Chondrocyte (in vitro differentiated cells): ENCODE measurements around the gene PHTF2. TPM values are rescaled to one million over a fixed set of nuclear protein-coding genes. Genes with fewer than 3 reads are reported as not detected.
"Not testable (repeated sequence)": the region's sequence is repeated elsewhere in the genome, so short reads cannot be mapped to it uniquely, and the experiment has no call there.

ENCODE experiments used
- DNase-seq: peaks from one replicate; pipeline ENCODE4 v3.0.0; 2021; ENCODE audit warnings: mixed read lengths, low spot score
- H3K27ac Mint-ChIP-seq: one replicate; pipeline ENCODE4 v1.8.0; 2021; ENCODE audit warnings: mild to moderate bottlenecking, moderate library complexity, mixed read lengths; ENCODE audit not compliant: unreplicated experiment
- H3K27me3 Mint-ChIP-seq: 2 replicates; pipeline ENCODE4 v1.8.0; 2021; ENCODE audit warnings: low read depth, mixed read lengths
- H3K36me3 Mint-ChIP-seq: 2 replicates; pipeline ENCODE4 v1.8.0; 2021; ENCODE audit warnings: low read depth, mixed read lengths
- H3K4me1 Mint-ChIP-seq: 2 replicates; pipeline ENCODE4 v1.8.0; 2021; ENCODE audit warnings: low read depth, mild to moderate bottlenecking, mixed read lengths
- H3K4me3 Mint-ChIP-seq: one replicate; pipeline ENCODE4 v1.8.0; 2021; ENCODE audit warnings: mild to moderate bottlenecking, moderate library complexity, mixed read lengths; ENCODE audit not compliant: unreplicated experiment
- H3K9me3 Mint-ChIP-seq: 2 replicates; pipeline ENCODE4 v1.8.0; 2021; ENCODE audit warnings: low read depth, mixed read lengths
- total RNA-seq: library from RNA; stranded (reverse); gene quantifications from 3 replicates; pipeline ENCODE4 v1.2.1, GENCODE V29; 2021
- TF ChIP-seq, protein P1 (sequence below): fragments of 200-600 bp; sonication (generic); IDR thresholded peaks from 2 replicates; pipeline ENCODE4 v1.5.0; 2021; ENCODE audit warnings: antibody characterized with exemption, mild to moderate bottlenecking, moderate library complexity

PHTF2 gene
- total RNA-seq, 1 donor from 2014 or later, result 52.6 TPM

DNA sequence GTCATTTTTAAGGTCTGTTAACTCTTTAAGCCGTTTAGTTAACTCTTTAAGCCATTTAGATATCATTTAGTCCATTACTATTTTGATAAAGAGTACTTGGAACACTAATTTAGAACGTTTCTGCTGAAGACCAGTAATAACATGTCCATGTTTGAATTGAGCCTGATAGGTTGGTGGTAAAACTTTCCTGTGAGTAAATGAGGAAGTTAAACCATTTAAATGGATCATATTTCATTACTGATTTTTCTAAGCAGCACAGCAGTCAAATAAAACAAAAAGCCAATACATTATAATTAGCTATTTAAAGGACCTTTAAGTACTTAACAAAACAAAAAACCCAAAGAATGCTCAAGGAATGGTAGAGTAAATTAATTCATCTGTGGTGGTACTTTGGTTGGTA, 29.4 kb downstream of the PHTF2 start:
- no peak for DNase-seq
- Mint-ChIP-seq H3K27me3 (no peaks in the 10 kb centered on the region), H3K4me3 (no peak overlapping the region), H3K4me1 (peaks cover 18% of the 10 kb centered on the region), H3K9me3 (peaks cover 20% of the 10 kb centered on the region), H3K36me3 (peaks cover 4% of the 10 kb centered on the region), H3K27ac (no peak overlapping the region)
- TF ChIP-seq, protein P1, sequence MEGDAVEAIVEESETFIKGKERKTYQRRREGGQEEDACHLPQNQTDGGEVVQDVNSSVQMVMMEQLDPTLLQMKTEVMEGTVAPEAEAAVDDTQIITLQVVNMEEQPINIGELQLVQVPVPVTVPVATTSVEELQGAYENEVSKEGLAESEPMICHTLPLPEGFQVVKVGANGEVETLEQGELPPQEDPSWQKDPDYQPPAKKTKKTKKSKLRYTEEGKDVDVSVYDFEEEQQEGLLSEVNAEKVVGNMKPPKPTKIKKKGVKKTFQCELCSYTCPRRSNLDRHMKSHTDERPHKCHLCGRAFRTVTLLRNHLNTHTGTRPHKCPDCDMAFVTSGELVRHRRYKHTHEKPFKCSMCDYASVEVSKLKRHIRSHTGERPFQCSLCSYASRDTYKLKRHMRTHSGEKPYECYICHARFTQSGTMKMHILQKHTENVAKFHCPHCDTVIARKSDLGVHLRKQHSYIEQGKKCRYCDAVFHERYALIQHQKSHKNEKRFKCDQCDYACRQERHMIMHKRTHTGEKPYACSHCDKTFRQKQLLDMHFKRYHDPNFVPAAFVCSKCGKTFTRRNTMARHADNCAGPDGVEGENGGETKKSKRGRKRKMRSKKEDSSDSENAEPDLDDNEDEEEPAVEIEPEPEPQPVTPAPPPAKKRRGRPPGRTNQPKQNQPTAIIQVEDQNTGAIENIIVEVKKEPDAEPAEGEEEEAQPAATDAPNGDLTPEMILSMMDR, result no peak

GRCh38 chr7:77830649-77831355, 32.2 kb downstream of the PHTF2 start:
- H3K27ac Mint-ChIP-seq, result no peak overlapping the region
- peaks cover 7% of the 10 kb centered on the region for H3K9me3 Mint-ChIP-seq
- no peak for DNase-seq
- no peaks in the 10 kb centered on the region for H3K27me3 Mint-ChIP-seq
- peaks cover 24% of the 10 kb centered on the region for H3K4me1 Mint-ChIP-seq
- peaks cover 2% of the 10 kb centered on the region for H3K36me3 Mint-ChIP-seq
- no peak overlapping the region for H3K4me3 Mint-ChIP-seq
- TF ChIP-seq, protein P1, result no peak

DNA sequence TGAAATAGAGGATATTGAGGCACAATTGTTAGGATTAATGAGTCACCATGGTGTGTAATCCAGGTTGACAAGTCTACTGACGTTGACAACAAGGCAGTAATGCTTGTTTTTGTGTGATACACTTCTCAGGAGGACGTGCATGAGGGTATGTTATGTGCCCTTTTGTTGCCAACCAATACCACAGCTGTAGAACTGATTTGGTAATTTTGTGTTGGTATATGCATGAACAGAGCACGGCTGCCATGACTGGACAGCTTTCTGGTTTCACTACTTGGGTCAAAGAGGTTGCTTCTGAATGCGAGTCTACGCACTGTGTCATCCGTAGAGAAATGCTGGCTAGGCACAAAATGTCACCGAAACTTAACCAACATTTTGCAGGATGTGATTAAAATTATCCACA, 32.9 kb downstream of the PHTF2 start:
- DNase-seq, result no peak
- no peaks in the 10 kb centered on the region for H3K36me3 Mint-ChIP-seq
- peaks cover 24% of the 10 kb centered on the region for H3K4me1 Mint-ChIP-seq
- no peaks in the 10 kb centered on the region for H3K27me3 Mint-ChIP-seq
- TF ChIP-seq, protein P1, result no peak
- H3K9me3 Mint-ChIP-seq, result peaks cover 5% of the 10 kb centered on the region
- H3K27ac Mint-ChIP-seq, result no peak overlapping the region
- no peak overlapping the region for H3K4me3 Mint-ChIP-seq

DNA sequence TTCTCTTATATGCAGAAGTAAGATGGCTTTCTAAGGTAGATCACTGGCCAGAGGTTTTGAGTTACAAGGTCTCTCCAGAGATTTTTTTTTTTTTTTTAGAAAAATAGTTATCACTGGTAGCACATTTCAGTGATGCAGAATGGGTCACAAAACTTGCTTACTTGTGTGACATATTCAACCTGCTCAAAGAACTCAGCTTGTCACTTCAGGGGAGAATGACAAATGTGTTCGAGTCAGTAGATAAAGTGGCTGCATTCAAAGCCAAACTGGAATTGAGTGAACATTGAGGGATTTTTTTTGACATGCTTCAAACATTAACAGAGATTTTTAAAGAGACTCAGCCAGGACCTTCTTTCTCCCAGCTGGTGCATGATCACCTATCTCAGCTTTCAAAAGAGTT, 33.4 kb downstream of the PHTF2 start:
- Mint-ChIP-seq H3K9me3 (peaks cover 2% of the 10 kb centered on the region), H3K4me1 (peaks cover 24% of the 10 kb centered on the region), H3K36me3 (no peaks in the 10 kb centered on the region), H3K27ac (no peak overlapping the region), H3K27me3 (no peaks in the 10 kb centered on the region), H3K4me3 (no peak overlapping the region)
- DNase-seq, result no peak
- TF ChIP-seq, protein P1, result no peak

DNA sequence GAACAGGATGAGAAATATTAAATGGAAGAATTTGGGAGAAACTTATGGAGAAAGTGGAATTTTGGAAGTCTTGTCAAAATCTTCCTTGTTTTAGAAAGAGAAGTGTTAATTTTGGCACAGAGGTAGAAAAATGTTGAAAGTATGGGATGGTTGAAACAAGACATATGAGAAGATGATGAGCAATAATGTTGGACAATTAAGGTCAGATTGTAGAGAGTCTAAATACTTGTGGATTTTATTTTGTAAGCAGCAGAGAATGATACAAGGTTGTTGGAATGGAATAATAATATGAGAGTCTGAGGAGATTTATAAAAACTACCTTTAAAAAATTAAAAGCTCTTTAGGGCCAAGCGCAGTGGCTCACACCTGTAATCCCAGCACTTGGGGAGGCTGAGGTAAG, 34.6 kb downstream of the PHTF2 start:
- peak overlapping the region; percentile 28 for H3K27ac Mint-ChIP-seq
- H3K27me3 Mint-ChIP-seq, result no peaks in the 10 kb centered on the region
- peaks cover 24% of the 10 kb centered on the region for H3K4me1 Mint-ChIP-seq
- no peaks in the 10 kb centered on the region for H3K36me3 Mint-ChIP-seq
- TF ChIP-seq, protein P1, result no peak
- H3K9me3 Mint-ChIP-seq, result peaks cover 2% of the 10 kb centered on the region
- no peak overlapping the region for H3K4me3 Mint-ChIP-seq
- no peak for DNase-seq

DNA sequence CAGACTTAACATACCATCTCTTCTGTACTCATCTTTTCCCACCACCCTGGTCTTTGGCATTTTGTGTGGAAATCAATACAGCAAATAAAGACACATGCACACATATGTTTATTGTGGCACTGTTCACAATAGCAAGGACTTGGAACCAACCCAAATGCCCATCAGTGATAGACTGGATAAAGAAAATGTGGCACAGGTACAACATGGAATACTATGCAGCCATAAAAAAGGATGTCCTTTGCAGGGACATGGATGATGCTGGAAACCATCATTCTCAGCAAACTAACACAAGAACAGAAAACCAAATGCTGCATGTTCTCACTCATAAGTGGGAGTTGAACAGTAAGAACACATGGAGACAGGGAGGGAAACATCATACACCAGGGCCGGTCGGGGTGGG, 37.9 kb downstream of the PHTF2 start:
- H3K4me3 Mint-ChIP-seq, H3K36me3 Mint-ChIP-seq, H3K27me3 Mint-ChIP-seq, H3K9me3 Mint-ChIP-seq, DNase-seq, H3K27ac Mint-ChIP-seq: not testable (repeated sequence)
- H3K4me1 Mint-ChIP-seq, result peaks cover 17% of the 10 kb centered on the region
